Epithelial cell of esophagus (primary cell): ENCODE data around the gene PTPRN2.

Experiments used
- DNase-seq: peaks from one replicate; pipeline ENCODE4 v3.0.0; 2010; ENCODE audit warnings: low read depth
- H3K4me3 ChIP-seq: 2 replicates; pipeline ENCODE4 v1.5.1; 2011; ENCODE audit warnings: mild to moderate bottlenecking, low read length, control low read depth
- CTCF ChIP-seq: IDR thresholded peaks from 2 replicates; pipeline ENCODE4 v1.5.1; 2011; ENCODE audit warnings: low read depth, mild to moderate bottlenecking, low read length, control low read depth, inconsistent platforms; ENCODE audit not compliant: insufficient read depth; ENCODE audit errors: missing control alignments

Gene PTPRN2

GRCh38 chr7:158008267-158008666, 579.4 kb downstream of the PTPRN2 start:
- H3K4me3 ChIP-seq = no peak overlapping the region
- no peak for DNase-seq
- TF ChIP-seq CTCF = no peak

GRCh38 chr7:158007697-158008257, 579.8 kb downstream of the PTPRN2 start:
- no peak overlapping the region for H3K4me3 ChIP-seq
- DNase-seq = no peak
- no peak for TF ChIP-seq CTCF

GRCh38 chr7:158006841-158007696, 580.6 kb downstream of the PTPRN2 start:
- no peak for DNase-seq

GRCh38 chr7:158005531-158005930, 582.1 kb downstream of the PTPRN2 start:
- no peak for TF ChIP-seq CTCF
- H3K4me3 ChIP-seq = no peak overlapping the region
- DNase-seq = no peak

More at GRCh38 chr7:158006841-158007696, 580.6 kb downstream of the PTPRN2 start:
- TF ChIP-seq CTCF = no peak
- no peak overlapping the region for H3K4me3 ChIP-seq

GRCh38 chr7:158004123-158004490, 583.5 kb downstream of the PTPRN2 start:
- TF ChIP-seq CTCF = no peak
- DNase-seq = no peak
- H3K4me3 ChIP-seq = no peak overlapping the region

GRCh38 chr7:158003441-158004122, 584.0 kb downstream of the PTPRN2 start:
- no peak overlapping the region for H3K4me3 ChIP-seq
- no peak for TF ChIP-seq CTCF
- DNase-seq = no peak
